Psoas muscle (tissue), 8 donors: ENCODE data around the gene PCSK4. TPM values are rescaled to one million over a fixed set of nuclear protein-coding genes. Genes with fewer than 3 reads are reported as not detected.

Source experiments
- ATAC-seq, 4 donors: fragments of 200-7000 bp; cut with Tn5 transposase; one replicate each; pipeline ENCODE4 v1.9.1; 2020; ENCODE audit warnings: moderate library complexity in 3 of 4, mild to moderate bottlenecking in 2 of 4
- DNase-seq, 2 donors: peaks; one replicate each; pipeline ENCODE4 v3.0.0-alpha.2; 2020
- H3K27ac ChIP-seq: fragments of 200-600 bp; one replicate; pipeline ENCODE4 v1.8.0; 2022
- H3K27me3 ChIP-seq, 3 donors: fragments of 200-600 bp in 1 of 3; one replicate each; pipeline versions ENCODE4 v1.6.1 to v1.8.0; 2013 to 2022; ENCODE audit warnings: low read length in 2 of 3, mild to moderate bottlenecking in 2 of 3, moderate library complexity in 1 of 3; ENCODE audit not compliant: insufficient read depth in 3 of 3
- H3K36me3 ChIP-seq, 2 donors: fragments of 200-600 bp in 1 of 2; one replicate each; pipeline versions ENCODE4 v1.6.1 to v1.8.0; 2013 to 2022; ENCODE audit warnings: low read depth in 1 of 2, mild to moderate bottlenecking in 1 of 2, moderate library complexity in 1 of 2; ENCODE audit not compliant: insufficient read depth in 1 of 2
- H3K4me1 ChIP-seq: fragments of 200-600 bp; one replicate; pipeline ENCODE4 v1.8.0; 2022
- H3K4me3 ChIP-seq: fragments of 200-600 bp; one replicate; pipeline ENCODE4 v1.8.0; 2022; ENCODE audit warnings: mild to moderate bottlenecking
- H3K9me3 ChIP-seq: fragments of 200-600 bp; one replicate; pipeline ENCODE4 v1.8.0; 2022
- CTCF ChIP-seq: fragments of 200-600 bp; IDR thresholded peaks from one replicate; pipeline ENCODE4 v1.8.0; 2022; ENCODE audit warnings: antibody characterized with exemption
- WGBS, 3 donors: extraction: QIAGEN DNeasy Blood & Tissue Kit; methylation state at CpG; one replicate each; pipeline versions ENCODE4 v1.1.6 to v1.1.7; 2013; 5-methylcytosine and 5-hydroxymethylcytosine counted together
- intact Hi-C, 2 donors: fragments of 100-400 bp; cut with DNase I; formaldehyde crosslinking; loops; one replicate each; pipeline versions ENCODE4 v1.11.0 to v1.14.2; 2022
- polyA plus RNA-seq, 3 donors: library from polyadenylated mRNA; stranded (reverse); fragments of 200-250 nt; gene quantifications; one replicate each; pipeline ENCODE4 v1.2.3, GENCODE V29; 2013
- total RNA-seq, 4 donors: library from RNA; stranded (reverse); fragmentation: NEBNext Ultra II Directional in 2 of 4; extraction: Animal tissue kit (Norgen Biotek cat#: 25700) in 2 of 4; gene quantifications; one replicate each; pipeline versions ENCODE4 v1.2.1 to v1.2.4, GENCODE V29; 2021 to 2023
- donor health status: healthy with polysubstance abuse.
- donor health status: DM: no; HTN: no; CAD: no; lungs with moderate emphysema.
- donor health status: Bipolar disorder and iron deficiency.
- donor health status: healthy.
- donor health status: DM: yes; HTN: yes; CAD: no.
- donor health status: DM: no; HTN: no; CAD: no.
- donor health status: DM: no; HTN: no; CAD: no.
- donor health status: DM: yes; HTN: yes; CAD: no.

The PCSK4 gene
- total and polyA plus RNA-seq, 7 donors = 0.57 to 1.5 (median 0.89) TPM

- H3K36me3 ChIP-seq = no peaks in the 10 kb centered on the region
- H3K4me1 ChIP-seq = peaks cover 6% of the 10 kb centered on the region
- H3K9me3 ChIP-seq = no peaks in the 10 kb centered on the region
- intact Hi-C loops = loop anchor here in 1 of 2 donors (5.0 kb wide), 1 partner anchor 231 kb away; no protein-coding TSS in a partner anchor
- peaks cover 0 to 5% (median 0%) of the 10 kb centered on the region in 3 donors for H3K27me3 ChIP-seq
- peak; percentile 64 for TF ChIP-seq CTCF
- peak; percentile 77 to 87 (median 80) for ATAC-seq
- DNase-seq = peak; percentile 63 to 84
- H3K27ac ChIP-seq = peak overlapping the region; percentile 89
- peak overlapping the region; percentile 73 for H3K4me3 ChIP-seq
- WGBS, 3 donors = 4 to 6% (median 5%) methylated on average over 27 to 52 of the region's 52 CpGs
Observed at GRCh38 chr19:1513499-1514294, 23.5 kb upstream of the PCSK4 start.

GRCh38 chr19:1512671-1513498 is 22.7 kb upstream of the PCSK4 start, which contains the start of gene ADAMTSL5:
TSS of gene ADAMTSL5 (minus strand) at chr19:1513019. CDS start at chr19:1510943, 2,076 bp downstream.
- DNase-seq = peak; percentile 68 to 87
- peak within 1 kb of the TSS; percentile 89 for H3K27ac ChIP-seq
- 2 to 3% (median 3%) methylated on average over 37 to 78 of the region's 78 CpGs for WGBS, 3 donors
- no peak for TF ChIP-seq CTCF
- ATAC-seq = peak; percentile 82 to 88 (median 86)
- H3K36me3 ChIP-seq = no peaks in the 10 kb centered on the region
- intact Hi-C loops = loop anchor here in 1 of 2 donors (5.0 kb wide), 1 partner anchor 231 kb away; no protein-coding TSS in a partner anchor
- H3K27me3 ChIP-seq = peaks cover 0 to 5% (median 0%) of the 10 kb centered on the region in 3 donors
- H3K4me3 ChIP-seq = peak within 1 kb of the TSS; percentile 73
- peaks cover 6% of the 10 kb centered on the region for H3K4me1 ChIP-seq
- H3K9me3 ChIP-seq = no peaks in the 10 kb centered on the region

GRCh38 chr19:1511318-1512317 is 21.5 kb upstream of the PCSK4 start:
- Histone ChIP-seq H3K27ac (peak overlapping the region; percentile 89), H3K4me3 (peak overlapping the region; percentile 73), H3K36me3 (no peaks in the 10 kb centered on the region), H3K27me3 (peaks cover 0 to 5% (median 0%) of the 10 kb centered on the region in 3 donors), H3K9me3 (no peaks in the 10 kb centered on the region), H3K4me1 (peaks cover 11% of the 10 kb centered on the region)
- 39 to 54% (median 43%) methylated on average over 19 to 22 of the region's 22 CpGs for WGBS, 3 donors
- no peak for TF ChIP-seq CTCF
- intact Hi-C loops = loop anchor here in 1 of 2 donors (5.0 kb wide), 1 partner anchor 229 kb away; no protein-coding TSS in a partner anchor
- no peak for ATAC-seq
- no peak for DNase-seq

- Histone ChIP-seq H3K27ac (peak overlapping the region; percentile 19), H3K4me1 (peaks cover 11% of the 10 kb centered on the region), H3K9me3 (no peaks in the 10 kb centered on the region), H3K36me3 (peaks cover 0 to 2% of the 10 kb centered on the region in 2 donors), H3K4me3 (no peak overlapping the region), H3K27me3 (peaks cover 0 to 3% (median 0%) of the 10 kb centered on the region in 3 donors)
- intact Hi-C loops = loop anchor here in 1 of 2 donors (5.0 kb wide), 1 partner anchor 229 kb away; no protein-coding TSS in a partner anchor
- no peak for TF ChIP-seq CTCF
- DNase-seq (no peak), ATAC-seq (no peak)
- 39 to 55% (median 46%) methylated on average over 9 of the region's 9 CpGs for WGBS, 3 donors
Observed at GRCh38 chr19:1510807-1511206, 20.7 kb upstream of the PCSK4 start.
